A549 (cell line): Measurements from ENCODE around the gene APOC3.

Experiments used
- ZNF302 ChIP-seq: fragments of 250-450 bp; sonication (Bioruptor Pico); IDR thresholded peaks from 2 replicates; pipeline ENCODE4 v1.9.0; 2021; ENCODE audit warnings: inconsistent platforms, mild to moderate bottlenecking, moderate library complexity
- TF ChIP-seq, protein P1 (sequence below): fragments of 200-600 bp; sonication (generic); IDR thresholded peaks from 2 replicates; pipeline ENCODE4 v1.6.1; 2016; ENCODE audit warnings: antibody characterized with exemption, mild to moderate bottlenecking, moderate library complexity

DNA sequence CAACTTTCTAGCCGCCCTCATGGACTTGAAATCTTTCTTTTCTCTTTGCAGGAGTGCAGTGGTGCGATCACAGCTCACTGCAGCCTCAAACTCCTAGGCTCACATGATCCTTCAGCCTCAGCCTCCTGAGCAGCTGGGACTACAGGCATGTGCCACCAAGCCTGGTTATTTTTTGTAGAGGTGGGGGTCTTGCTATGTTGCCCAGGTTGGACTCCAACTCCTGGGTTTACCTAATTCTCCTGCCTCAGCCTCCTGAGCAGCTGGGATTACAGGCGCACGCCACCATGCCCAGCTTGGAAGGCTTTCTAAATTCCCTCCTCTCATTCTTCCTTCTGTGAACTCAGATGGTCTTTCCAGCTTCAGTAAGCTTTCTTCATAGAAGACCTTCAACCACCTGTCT, 12.4 kb downstream of the APOC3 start:
- no peak for TF ChIP-seq ZNF302 (CRISPR knock-in tag)
- TF ChIP-seq, protein P1, sequence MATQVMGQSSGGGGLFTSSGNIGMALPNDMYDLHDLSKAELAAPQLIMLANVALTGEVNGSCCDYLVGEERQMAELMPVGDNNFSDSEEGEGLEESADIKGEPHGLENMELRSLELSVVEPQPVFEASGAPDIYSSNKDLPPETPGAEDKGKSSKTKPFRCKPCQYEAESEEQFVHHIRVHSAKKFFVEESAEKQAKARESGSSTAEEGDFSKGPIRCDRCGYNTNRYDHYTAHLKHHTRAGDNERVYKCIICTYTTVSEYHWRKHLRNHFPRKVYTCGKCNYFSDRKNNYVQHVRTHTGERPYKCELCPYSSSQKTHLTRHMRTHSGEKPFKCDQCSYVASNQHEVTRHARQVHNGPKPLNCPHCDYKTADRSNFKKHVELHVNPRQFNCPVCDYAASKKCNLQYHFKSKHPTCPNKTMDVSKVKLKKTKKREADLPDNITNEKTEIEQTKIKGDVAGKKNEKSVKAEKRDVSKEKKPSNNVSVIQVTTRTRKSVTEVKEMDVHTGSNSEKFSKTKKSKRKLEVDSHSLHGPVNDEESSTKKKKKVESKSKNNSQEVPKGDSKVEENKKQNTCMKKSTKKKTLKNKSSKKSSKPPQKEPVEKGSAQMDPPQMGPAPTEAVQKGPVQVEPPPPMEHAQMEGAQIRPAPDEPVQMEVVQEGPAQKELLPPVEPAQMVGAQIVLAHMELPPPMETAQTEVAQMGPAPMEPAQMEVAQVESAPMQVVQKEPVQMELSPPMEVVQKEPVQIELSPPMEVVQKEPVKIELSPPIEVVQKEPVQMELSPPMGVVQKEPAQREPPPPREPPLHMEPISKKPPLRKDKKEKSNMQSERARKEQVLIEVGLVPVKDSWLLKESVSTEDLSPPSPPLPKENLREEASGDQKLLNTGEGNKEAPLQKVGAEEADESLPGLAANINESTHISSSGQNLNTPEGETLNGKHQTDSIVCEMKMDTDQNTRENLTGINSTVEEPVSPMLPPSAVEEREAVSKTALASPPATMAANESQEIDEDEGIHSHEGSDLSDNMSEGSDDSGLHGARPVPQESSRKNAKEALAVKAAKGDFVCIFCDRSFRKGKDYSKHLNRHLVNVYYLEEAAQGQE: no peak
